CD4-positive, alpha-beta T cell treated with Interferon gamma for 1 hour (primary cell): ENCODE data around the gene ZCCHC17.

Source experiments
- DNase-seq: peaks from one replicate; pipeline ENCODE4 v3.0.0-alpha.2; 2020

ZCCHC17 gene

DNA sequence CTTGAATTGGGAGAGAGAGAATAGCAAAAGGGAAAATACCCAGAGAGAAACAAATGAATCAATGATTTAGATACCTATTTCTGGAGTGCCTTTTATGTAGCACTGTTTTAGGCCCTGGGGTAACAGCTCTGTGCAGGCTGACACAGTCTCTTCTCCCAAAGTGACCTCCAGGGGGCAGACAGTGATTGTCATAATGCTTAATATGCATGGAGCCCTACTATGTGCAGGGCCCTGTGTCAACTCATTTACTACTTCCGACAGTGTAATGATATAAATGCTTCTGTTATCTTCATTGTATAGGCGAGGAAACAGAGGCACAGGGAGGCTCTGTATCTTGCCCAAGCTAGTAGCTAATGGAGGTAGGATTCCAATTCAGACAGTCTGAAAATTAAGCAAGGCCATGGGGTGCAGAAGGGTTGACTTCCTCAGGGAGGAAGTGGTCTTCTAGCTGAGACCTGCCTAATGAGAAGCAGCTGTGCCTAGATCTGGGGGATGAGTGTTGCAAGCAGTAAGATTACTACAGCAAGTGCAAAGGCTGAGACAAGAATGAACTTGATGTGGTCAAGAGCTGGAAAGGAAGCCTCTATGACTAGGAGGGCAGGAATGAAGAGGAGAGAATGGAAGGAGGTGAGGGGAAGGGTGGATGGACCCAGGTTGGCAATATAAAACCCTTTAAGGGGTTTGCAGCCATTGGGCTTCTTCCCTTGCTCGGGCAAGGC is 100.0 kb downstream of the ZCCHC17 start:
- DNase-seq = no peak

- no peak for DNase-seq
These were observed 100.7 kb downstream of the ZCCHC17 start for GRCh38 chr1:31397360-31398095.

- DNase-seq = no peak
These were observed 101.4 kb downstream of the ZCCHC17 start for GRCh38 chr1:31398246-31398645.

DNA sequence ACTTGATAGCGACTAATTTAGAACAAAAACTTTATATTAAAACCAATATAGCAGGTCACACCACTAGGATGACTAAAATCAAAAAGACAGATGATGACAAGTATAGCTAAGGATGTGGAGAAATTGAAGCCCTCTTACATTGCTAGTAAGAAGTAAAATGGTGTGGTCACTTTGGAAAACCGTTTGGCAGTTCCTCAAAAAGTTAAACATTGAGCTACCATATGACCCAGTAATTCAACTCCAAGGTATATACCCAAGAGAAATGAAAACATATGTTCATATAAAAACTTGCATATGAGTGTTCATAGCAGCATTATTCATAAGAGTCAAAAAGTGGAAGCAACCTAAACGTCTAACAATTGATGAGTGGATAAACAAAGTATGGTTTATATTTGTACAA is 103.1 kb downstream of the ZCCHC17 start:
- DNase-seq = no peak

DNA sequence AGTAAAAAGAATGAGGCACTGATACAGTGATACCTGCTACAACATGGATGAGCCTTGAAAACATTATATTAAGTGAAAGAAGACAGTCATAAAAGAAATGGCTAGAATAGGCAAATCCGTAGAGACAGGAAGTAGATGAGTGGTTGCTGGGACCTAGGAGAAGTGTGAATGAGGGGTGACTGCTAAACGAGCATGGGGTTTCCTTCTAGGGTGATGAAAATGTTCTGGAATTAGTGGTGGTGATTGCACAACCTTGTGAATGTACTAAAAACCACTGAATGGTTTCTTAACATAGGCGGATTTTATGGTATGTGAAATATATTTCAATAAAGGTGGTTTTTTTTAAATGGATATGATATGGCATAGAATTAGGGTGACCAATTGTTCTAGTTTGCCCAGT is 103.6 kb downstream of the ZCCHC17 start:
- no peak for DNase-seq

DNA sequence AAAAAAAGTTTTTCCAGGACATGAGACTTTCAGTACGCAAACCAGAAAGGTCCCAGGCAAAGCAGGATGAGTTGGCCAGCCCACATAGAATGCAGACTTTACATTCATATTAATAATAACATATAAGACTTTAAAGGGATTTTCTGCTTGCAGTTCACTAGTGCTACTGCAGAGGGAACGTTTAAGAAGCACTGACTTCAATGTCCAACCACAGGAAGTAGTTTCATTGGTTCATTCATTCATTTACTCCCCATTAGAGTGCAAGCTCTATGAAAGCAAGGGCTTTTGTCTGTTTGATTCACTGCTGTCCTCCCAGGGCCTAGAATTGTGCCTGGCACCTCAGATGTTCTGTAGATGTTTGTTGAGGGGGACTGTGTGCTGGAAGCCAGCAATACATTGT is 104.4 kb downstream of the ZCCHC17 start:
- no peak for DNase-seq

DNA sequence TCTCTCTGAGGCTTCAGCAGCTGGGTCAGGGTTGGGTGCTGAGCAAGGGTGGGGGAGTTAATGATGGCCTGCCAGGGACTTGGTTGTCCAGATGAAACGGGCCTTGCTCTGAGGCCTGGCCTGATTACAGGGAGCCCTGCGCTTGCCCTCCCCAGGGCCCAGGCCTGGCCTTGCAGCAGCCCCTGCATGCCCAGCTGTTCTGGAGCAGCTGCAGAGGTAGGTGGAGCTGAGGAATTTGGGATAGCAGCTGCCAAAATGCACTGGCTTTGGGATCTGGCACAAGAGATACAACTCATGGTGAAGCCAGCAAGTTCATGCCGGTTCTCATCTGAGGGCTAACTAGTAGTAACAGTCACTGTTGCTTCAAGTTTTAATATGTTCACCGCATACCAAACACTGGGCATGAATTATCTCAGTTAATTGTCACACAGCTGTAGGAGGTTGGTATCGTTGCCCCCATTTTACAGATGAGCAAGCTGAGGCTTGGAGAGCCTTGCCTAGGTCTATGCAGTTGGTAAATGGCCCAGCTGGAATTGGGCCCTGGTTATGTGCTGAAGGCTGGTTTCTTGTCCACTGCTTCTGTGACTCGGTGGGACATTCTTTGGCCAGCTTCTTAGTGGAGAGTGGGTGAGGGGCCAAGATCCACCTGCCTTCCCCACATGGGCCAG is 108.9 kb downstream of the ZCCHC17 start:
- no peak for DNase-seq

DNA sequence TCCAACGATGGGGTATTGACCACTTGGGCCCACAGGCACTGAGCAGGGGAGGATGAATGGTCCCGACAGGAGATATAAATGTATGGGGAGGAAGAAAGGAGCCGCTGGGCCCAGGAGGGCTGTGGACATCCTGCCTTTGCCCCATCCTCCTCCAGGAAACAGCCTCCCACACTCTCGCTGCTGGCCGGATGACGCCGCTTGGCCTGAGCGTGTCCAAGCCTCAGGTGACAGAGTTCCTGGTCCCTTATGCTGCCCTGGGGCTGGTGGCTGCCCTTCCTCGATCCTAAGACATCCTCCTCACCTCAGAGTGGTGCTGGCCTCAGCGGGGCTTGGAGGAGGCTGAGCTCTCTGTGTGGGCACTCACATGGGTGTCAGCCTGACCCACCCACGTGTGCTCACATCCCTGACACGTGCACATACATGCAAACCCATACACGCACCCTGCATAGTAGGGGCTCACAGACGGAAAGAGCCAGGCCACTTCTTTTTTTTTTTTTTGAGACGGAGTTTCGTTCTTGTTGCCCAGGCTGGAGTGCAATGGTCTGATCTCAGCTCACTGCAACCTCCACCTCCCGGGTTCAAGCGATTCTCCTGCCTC is 110.3 kb downstream of the ZCCHC17 start:
- DNase-seq = no peak

GRCh38 chr1:31408788-31409318 is 112.0 kb downstream of the ZCCHC17 start:
- DNase-seq = no peak

DNA sequence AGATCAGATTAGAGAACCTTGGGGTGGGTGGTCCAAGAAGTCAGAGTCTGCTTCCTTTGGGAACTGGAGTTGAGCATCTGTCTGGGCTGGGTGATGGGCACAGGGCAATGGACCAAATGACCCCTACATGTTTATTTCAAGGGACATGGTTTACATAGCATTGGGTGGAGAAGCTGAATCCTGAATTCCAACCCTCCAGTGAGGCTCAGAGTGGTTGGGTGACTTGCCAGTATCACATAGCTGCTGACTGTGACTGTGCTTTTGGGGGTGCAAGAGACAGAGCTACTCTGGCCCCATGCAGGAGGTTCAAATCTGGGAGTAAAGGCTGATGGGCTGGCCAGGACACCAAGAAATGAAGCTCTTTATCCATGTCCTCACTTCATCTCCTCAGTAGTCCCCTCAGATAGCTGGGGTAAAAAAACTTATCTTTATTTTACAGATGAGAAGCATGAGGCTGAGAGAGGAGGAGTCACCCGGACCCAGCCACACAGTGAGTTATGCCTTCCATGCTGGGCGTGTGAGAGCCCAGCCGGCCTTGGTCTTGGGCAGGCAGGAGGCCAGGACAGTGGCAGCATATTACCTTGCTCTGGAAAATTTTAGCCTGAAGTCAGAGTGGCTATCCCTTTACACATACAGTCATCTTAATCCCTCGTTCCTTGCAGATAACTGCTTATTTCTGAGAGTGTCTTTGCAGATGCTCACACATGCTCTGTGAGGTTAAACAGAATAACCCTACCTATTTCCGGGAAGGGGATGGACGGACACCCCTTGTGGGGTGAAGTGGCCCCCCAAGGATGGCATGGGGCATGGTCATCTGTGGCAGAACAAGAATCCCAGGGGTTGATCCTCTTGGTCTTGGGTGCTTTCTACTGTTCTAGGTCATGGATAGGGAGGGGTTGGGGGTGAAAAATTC is 113.4 kb downstream of the ZCCHC17 start:
- DNase-seq = no peak

DNA sequence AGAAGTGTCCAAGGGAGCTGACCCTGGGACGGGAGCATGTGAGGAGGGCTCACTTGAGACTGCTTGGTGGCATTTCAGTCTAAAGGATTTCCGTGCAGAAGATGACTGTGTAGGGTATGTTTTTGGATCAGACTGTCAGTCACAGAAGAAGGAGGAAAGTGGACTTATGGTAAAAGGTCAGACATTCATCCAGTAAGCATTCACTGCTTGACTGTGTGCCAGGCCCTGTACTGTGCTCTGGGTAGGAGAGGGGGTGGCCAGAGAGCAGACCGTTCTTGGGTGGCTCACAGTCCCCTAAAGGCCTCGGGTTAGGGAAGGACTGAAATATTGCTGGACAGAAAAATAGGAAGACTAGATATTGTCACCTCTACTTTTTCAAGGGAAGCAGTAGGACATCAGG is 114.0 kb downstream of the ZCCHC17 start:
- DNase-seq = no peak

DNA sequence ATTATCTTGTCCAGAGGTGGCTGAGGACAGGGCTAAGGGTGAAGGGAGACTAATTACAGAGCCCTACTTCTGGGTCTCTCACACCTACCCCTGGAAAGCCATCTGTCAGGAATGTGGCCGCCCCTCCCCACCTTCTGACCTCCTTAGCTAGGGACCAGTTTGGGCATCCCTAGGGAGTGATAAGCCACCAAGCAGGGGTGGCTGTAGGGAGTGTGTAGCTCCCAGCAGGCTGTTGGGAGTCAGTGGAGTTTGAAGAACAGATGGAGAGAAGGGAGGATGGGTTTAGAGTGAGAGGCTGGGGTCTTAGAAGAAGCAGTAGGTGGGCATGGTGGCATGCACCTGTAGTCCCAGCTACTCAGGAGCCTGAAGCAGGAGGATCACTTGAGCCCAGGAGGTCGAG is 115.4 kb downstream of the ZCCHC17 start:
- DNase-seq = no peak

DNA sequence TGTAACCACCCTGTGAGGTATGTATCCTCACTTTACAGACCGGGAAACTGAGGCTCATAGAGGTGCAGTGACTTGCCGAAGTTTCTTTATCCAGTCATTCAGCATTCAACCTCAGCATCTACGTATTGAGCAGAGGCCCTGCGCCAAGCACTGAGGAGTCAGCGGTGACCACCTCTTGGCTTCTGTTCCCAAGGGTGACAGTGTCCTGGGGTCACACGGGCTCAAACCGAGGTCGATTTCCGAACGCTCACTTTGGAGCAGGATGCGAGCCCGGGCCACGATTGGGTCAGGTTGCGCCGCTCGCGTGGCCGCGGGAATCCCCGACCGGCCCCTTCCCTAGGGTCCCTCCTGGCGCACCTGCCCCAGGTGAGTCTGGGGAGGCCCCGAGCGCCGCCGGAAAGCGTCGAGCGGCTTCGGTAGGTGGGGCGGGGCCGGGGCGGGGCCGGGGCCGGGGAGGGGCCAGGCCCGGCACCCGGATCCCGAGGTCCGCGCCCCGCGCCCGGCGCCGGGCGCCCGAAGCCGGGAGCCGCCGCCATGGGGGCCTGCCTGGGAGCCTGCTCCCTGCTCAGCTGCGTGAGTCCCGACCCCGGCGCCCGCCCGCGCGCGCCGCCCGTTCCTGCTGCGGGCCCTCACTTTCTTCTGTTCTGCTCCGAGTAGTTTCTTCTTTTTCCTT is 116.0 kb downstream of the ZCCHC17 start, which contains the start of gene SERINC2:
SERINC2 (plus strand) TSS at position 482 of the 673 bp plus-strand sequence; CDS start at position 535, 53 bp downstream.
- no peak for DNase-seq

DNA sequence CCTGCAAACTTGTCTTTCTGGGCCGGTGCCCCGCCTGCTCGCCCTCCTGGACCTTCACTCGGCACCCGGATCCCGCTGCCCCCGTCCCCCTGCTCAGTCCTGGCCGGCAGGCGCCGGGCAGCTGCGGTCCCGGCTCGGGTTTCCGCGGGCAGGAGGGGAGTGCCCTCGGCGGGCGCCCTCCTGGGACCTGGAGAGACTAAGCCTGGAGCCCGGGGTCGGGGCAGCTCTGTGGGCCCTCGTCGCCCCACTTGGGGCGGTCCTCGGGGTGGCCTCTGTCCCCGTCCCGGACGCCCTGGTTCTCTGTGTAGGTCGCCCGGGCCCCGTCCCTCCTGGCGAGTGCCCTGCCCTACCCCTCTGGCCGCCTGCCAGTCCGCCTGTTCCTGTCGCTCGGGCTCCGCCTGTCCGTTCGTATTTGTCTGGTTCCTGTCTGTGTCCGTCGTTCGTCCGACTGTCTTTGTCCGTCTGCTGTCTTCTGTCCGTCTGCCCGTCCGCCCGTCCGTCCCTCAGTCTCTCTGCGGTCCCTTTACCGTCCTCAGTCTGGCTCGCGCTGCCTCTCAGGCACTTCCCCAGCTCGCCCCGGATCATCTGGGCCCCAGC is 116.7 kb downstream of the ZCCHC17 start:
- DNase-seq = peak; percentile 22
